D721Med (cell line): ENCODE data around the gene MTIF3.

Source experiments
- DNase-seq: peaks from one replicate; pipeline ENCODE4 v3.0.0; 2011; ENCODE audit warnings: low spot score; ENCODE audit not compliant: insufficient read length
- FAIRE-seq: peaks from 2 replicates; lab custom pipeline; 2011; peaks lifted over from hg19 to GRCh38; lab: Jason Lieb, UNC
- TF ChIP-seq, protein P1 (sequence below): IDR thresholded peaks from 2 replicates; pipeline ENCODE4 v1.5.1; 2012; ENCODE audit warnings: mild to moderate bottlenecking, control low read depth; ENCODE audit not compliant: insufficient read depth; ENCODE audit errors: missing control alignments

MTIF3 gene

GRCh38 chr13:27489456-27489855 is 39.1 kb upstream of the MTIF3 start:
- no peak for FAIRE-seq
- TF ChIP-seq, protein P1, sequence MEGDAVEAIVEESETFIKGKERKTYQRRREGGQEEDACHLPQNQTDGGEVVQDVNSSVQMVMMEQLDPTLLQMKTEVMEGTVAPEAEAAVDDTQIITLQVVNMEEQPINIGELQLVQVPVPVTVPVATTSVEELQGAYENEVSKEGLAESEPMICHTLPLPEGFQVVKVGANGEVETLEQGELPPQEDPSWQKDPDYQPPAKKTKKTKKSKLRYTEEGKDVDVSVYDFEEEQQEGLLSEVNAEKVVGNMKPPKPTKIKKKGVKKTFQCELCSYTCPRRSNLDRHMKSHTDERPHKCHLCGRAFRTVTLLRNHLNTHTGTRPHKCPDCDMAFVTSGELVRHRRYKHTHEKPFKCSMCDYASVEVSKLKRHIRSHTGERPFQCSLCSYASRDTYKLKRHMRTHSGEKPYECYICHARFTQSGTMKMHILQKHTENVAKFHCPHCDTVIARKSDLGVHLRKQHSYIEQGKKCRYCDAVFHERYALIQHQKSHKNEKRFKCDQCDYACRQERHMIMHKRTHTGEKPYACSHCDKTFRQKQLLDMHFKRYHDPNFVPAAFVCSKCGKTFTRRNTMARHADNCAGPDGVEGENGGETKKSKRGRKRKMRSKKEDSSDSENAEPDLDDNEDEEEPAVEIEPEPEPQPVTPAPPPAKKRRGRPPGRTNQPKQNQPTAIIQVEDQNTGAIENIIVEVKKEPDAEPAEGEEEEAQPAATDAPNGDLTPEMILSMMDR: no peak

DNA sequence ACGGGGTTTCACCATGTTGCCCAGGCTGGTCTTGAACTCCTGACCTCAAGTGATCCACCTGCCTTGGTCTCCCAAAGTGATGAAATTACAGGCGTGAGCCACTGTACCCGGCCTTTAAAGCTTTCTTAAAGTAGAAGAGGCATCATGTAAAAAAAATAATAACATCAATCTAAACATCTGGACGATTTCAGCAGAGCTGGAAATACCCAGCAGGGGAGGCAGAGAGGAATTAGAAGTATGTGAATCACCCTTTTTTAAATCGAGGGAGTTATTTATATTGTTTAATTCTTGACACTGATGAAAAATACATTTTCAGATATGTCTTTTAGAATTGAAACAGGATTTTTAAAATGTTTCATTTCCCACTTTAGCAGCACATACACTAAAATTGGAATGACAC is 37.4 kb upstream of the MTIF3 start:
- TF ChIP-seq, protein P1: no peak
- FAIRE-seq: no peak
- no peak for DNase-seq

More at GRCh38 chr13:27489456-27489855, 39.1 kb upstream of the MTIF3 start:
- DNase-seq: no peak

GRCh38 chr13:27483421-27483820 is 33.1 kb upstream of the MTIF3 start:
- DNase-seq (no peak), FAIRE-seq (no peak)
- TF ChIP-seq, protein P1: no peak

- TF ChIP-seq, protein P1: no peak
- DNase-seq (no peak), FAIRE-seq (no peak)
Measured at GRCh38 chr13:27482983-27483382, 32.6 kb upstream of the MTIF3 start.

DNA sequence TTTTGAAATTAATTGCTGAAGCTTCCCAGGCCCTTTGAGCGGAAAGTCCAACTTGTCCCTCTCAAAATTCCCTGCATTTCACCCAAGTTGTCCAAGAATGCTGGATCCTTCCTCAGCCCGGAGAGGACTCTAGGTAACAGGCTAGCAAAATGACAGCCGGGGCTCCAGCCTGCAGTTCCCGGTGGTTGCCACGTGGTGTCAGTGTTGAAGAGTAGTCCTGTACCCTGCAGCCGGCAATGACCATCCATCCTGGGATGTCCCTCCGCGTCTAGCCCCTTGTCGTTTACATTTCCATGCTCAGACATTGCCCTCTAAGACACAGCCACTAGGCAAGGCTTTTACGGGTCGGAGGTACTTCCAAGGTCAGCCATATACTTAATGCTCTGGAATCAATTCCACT is 31.4 kb upstream of the MTIF3 start:
- DNase-seq (peak; percentile 51), FAIRE-seq (no peak)

GRCh38 chr13:27476943-27477703 is 26.8 kb upstream of the MTIF3 start:
- no peak for DNase-seq
- FAIRE-seq: no peak
- TF ChIP-seq, protein P1: no peak

More for the DNA sequence above, 31.4 kb upstream of the MTIF3 start:
- TF ChIP-seq, protein P1: peak; percentile 80

GRCh38 chr13:27474751-27475268 is 24.4 kb upstream of the MTIF3 start:
- TF ChIP-seq, protein P1: no peak
- DNase-seq: no peak
- FAIRE-seq: no peak
